Sigmoid colon (tissue), 7 donors: ENCODE measurements around the gene ATP6V0E2. TPM values are rescaled to one million over a fixed set of nuclear protein-coding genes. Genes with fewer than 3 reads are reported as not detected.
A peak's percentile ranks its signal among the peaks of the same experiment; 100 is the strongest.

Source experiments
- DNase-seq: peaks from one replicate; pipeline ENCODE4 v3.0.0-alpha.2; 2019
- H3K27ac ChIP-seq, 4 donors: fragments of 200-600 bp; sonication (generic); one replicate each; pipeline ENCODE4 v1.5.1; 2016 to 2019; ENCODE audit warnings: mild to moderate bottlenecking in 1 of 4
- H3K27me3 ChIP-seq, 3 donors: fragments of 200-600 bp; sonication (generic); one replicate each; pipeline ENCODE4 v1.5.1; 2019; ENCODE audit warnings: mild to moderate bottlenecking in 1 of 3
- H3K36me3 ChIP-seq, 4 donors: fragments of 200-600 bp; sonication (generic); one replicate each; pipeline ENCODE4 v1.5.1; 2016 to 2019
- H3K4me1 ChIP-seq, 4 donors: fragments of 200-600 bp; sonication (generic); one replicate each; pipeline ENCODE4 v1.5.1; 2017 to 2019
- H3K4me3 ChIP-seq, 4 donors: fragments of 200-600 bp; sonication (generic); one replicate each; pipeline ENCODE4 v1.5.1; 2017 to 2019; ENCODE audit warnings: mild to moderate bottlenecking in 2 of 4, moderate library complexity in 1 of 4
- H3K9me3 ChIP-seq, 4 donors: fragments of 200-600 bp in 3 of 4; sonication (generic) in 3 of 4; one replicate each; pipeline versions ENCODE4 v1.5.1 to v1.6.1; 2013 to 2019
- EP300 ChIP-seq, 4 donors: sonication (generic); formaldehyde crosslinking; IDR thresholded peaks; one replicate each; pipeline ENCODE4 v1.6.1; 2017; ENCODE audit warnings: antibody characterized with exemption in 4 of 4
- POLR2A ChIP-seq, 2 donors: fragments of 450-650 bp; IDR thresholded peaks; one replicate each; pipeline ENCODE4 v1.6.1; 2016; ENCODE audit warnings: antibody characterized with exemption in 2 of 2, mild to moderate bottlenecking in 2 of 2, moderate library complexity in 2 of 2
- POLR2AphosphoS5 ChIP-seq, 4 donors: sonication (generic); formaldehyde crosslinking; IDR thresholded peaks; one replicate each; pipeline ENCODE4 v1.6.1; 2017; ENCODE audit warnings: antibody characterized with exemption in 4 of 4
- WGBS, 2 donors: extraction: QIAGEN DNeasy Blood & Tissue Kit; methylation state at CpG; one replicate each; pipeline ENCODE4 v1.1.7; 2013; 5-methylcytosine and 5-hydroxymethylcytosine counted together
- intact Hi-C: fragments of 100-400 bp; cut with DNase I; formaldehyde crosslinking; loops from one replicate; pipeline ENCODE4 v1.15.1; 2023
- polyA plus RNA-seq, 3 donors: library from polyadenylated mRNA; stranded (reverse); fragments of 200-250 nt; gene quantifications; one replicate each; pipeline ENCODE4 v1.2.3, GENCODE V29; 2013
- total RNA-seq, 4 donors: library from RNA; depleted of rRNA; stranded (reverse); fragments of >200 nt; gene quantifications; one replicate each; pipeline ENCODE4 v1.1.0, GENCODE V29; 2016
- TF ChIP-seq, protein P1 (sequence below), 4 experiments: fragments of 450-650 bp in 3 of 4; fragments of 200-600 bp in 1 of 4; IDR thresholded peaks; one replicate each; pipeline ENCODE4 v1.5.1; 2016 to 2019; ENCODE audit warnings: antibody characterized with exemption in 4 of 4, mild to moderate bottlenecking in 3 of 4, moderate library complexity in 2 of 4
- donor health status: healthy with polysubstance abuse.
- donor health status: Bipolar disorder and iron deficiency.
- donor health status: healthy.

ATP6V0E2 gene
- total and polyA plus RNA-seq, 7 donors = 13.2 to 45.5 (median 27.1) TPM

DNA sequence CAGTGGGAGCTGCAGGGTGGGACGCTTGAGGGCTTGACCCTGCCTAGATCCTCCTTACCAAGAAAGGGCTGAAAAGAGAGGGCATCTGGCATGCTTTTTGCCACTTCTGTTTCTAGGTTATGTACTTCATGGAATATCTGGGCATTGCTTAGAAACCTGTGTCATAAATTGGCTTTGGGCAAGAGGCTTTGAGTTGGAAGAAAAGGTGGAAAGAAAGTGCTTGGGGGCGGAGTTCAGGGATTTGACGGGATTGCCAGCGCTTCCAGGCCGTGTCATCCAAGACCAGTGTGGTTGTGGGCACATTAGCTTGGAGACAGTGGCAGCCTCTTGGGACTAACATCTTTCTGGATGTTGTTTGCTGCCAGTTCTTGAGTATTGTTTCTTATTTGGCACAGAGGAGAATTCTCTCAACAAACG, 34.8 kb upstream of the ATP6V0E2 start:
- Histone ChIP-seq H3K27me3 (no peaks in the 10 kb centered on the region), H3K36me3 (no peaks in the 10 kb centered on the region), H3K9me3 (no peaks in the 10 kb centered on the region), H3K4me3 (peak overlapping the region; percentile 74 to 100 (median 96)), H3K27ac (peak overlapping the region; percentile 89 to 98 (median 98)), H3K4me1 (peaks cover 0 to 15% (median 9%) of the 10 kb centered on the region in 4 donors)
- DNase-seq = peak; percentile 54
- intact Hi-C loops = loop anchor here (1.0 to 2.0 kb wide), 2 partner anchors 34 to 68 kb away; partner anchors contain the start of gene ATP6V0E2
- 11 to 31% methylated on average over 6 of the region's 6 CpGs for WGBS, 2 donors
- TF ChIP-seq POLR2A (IDR thresholded peaks at IDR 0.05) = no peak
- TF ChIP-seq EP300 (IDR thresholded peaks at IDR 0.05) = no peak

DNA sequence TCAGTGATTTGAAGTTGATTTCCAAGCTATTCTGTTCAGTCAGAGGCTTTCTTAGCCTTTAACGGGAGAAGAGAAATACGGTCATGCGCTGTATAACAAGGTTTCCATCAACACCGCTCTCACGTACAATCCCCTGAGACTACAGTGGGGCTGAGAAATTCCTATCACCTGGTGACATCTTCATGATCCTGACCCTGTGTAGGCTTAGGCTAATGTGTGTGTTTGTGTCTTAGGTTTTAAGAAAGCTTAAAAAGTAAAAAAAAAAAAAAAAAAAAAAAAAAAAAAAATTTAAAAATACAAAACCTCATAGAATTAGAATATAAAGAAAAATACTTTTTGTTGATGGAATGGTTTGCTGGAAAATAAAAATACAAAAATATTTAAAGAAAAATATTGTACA, 33.8 kb upstream of the ATP6V0E2 start:
- Histone ChIP-seq H3K27me3 (no peaks in the 10 kb centered on the region), H3K4me1 (peaks cover 0 to 15% (median 9%) of the 10 kb centered on the region in 4 donors), H3K36me3 (no peaks in the 10 kb centered on the region), H3K27ac (no peak overlapping the region), H3K4me3 (no peak overlapping the region), H3K9me3 (no peaks in the 10 kb centered on the region)
- 97 to 98% methylated on average over 5 of the region's 5 CpGs for WGBS, 2 donors
- DNase-seq = peak; percentile 12
- intact Hi-C loops = loop anchor here (2.0 kb wide), 1 partner anchor 33 kb away; the partner anchor contains the start of gene ATP6V0E2
- TF ChIP-seq, protein P1, sequence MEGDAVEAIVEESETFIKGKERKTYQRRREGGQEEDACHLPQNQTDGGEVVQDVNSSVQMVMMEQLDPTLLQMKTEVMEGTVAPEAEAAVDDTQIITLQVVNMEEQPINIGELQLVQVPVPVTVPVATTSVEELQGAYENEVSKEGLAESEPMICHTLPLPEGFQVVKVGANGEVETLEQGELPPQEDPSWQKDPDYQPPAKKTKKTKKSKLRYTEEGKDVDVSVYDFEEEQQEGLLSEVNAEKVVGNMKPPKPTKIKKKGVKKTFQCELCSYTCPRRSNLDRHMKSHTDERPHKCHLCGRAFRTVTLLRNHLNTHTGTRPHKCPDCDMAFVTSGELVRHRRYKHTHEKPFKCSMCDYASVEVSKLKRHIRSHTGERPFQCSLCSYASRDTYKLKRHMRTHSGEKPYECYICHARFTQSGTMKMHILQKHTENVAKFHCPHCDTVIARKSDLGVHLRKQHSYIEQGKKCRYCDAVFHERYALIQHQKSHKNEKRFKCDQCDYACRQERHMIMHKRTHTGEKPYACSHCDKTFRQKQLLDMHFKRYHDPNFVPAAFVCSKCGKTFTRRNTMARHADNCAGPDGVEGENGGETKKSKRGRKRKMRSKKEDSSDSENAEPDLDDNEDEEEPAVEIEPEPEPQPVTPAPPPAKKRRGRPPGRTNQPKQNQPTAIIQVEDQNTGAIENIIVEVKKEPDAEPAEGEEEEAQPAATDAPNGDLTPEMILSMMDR (IDR thresholded peaks at IDR 0.05) = no peak
- TF ChIP-seq POLR2AphosphoS5 (IDR thresholded peaks at IDR 0.05) (no peak), EP300 (IDR thresholded peaks at IDR 0.05) (no peak)

DNA sequence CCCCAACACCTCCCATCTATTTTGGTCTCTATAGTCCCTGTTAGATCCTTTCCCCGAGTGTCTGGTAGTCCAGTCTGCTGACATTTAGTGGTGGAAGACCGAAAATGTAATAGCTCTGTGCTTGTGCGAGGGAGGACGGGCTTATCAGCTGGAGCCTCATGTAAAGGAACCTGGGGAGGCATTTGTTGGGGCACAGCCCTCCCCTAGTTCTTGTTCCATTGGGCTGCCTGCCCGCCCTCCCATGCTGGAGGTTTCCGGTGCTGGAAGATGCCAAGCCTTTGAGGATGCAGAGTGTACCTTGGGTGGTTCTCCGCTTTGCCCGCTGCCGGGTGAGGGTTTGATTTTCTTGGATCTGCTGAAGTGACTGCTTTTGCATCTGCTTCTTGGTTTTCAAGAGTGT, 30.2 kb upstream of the ATP6V0E2 start:
- TF ChIP-seq POLR2A (IDR thresholded peaks at IDR 0.05) (no peak), POLR2AphosphoS5 (IDR thresholded peaks at IDR 0.05) (no peak), EP300 (IDR thresholded peaks at IDR 0.05) (no peak)
- TF ChIP-seq, protein P1 (IDR thresholded peaks at IDR 0.05) = no peak
- H3K27ac ChIP-seq = no peak overlapping the region
- DNase-seq = peak; percentile 33
- no peaks in the 10 kb centered on the region for H3K27me3 ChIP-seq
- intact Hi-C loops = no loop called here
- peaks cover 0 to 30% (median 2%) of the 10 kb centered on the region in 4 donors for H3K36me3 ChIP-seq
- peaks cover 0 to 13% (median 5%) of the 10 kb centered on the region in 4 donors for H3K4me1 ChIP-seq
- WGBS, 2 donors = 95% methylated on average over 9 of the region's 9 CpGs
- H3K9me3 ChIP-seq = no peaks in the 10 kb centered on the region
- no peak overlapping the region for H3K4me3 ChIP-seq

DNA sequence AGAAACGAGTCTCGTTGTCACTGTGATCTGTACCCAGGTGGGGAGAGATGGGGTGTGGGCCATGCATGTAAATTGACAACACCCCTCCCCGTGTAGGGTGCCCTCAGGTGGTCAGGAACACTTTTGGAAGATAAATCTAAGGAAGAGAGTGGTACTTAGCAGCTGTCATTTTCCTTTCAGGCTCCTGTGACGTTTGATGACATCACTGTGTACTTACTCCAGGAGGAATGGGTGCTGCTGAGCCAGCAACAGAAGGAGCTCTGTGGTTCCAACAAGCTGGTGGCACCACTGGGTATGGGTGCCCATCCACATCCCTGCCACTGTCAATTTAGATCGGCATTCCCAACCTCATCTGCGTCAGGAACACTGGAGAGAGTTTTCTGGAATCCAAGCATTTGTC, 29.3 kb upstream of the ATP6V0E2 start:
- no peaks in the 10 kb centered on the region for H3K9me3 ChIP-seq
- H3K4me3 ChIP-seq = no peak overlapping the region
- peaks cover 0 to 39% (median 5%) of the 10 kb centered on the region in 4 donors for H3K36me3 ChIP-seq
- no peak for DNase-seq
- H3K27ac ChIP-seq = no peak overlapping the region
- peaks cover 0 to 4% (median 2%) of the 10 kb centered on the region in 4 donors for H3K4me1 ChIP-seq
- H3K27me3 ChIP-seq = no peaks in the 10 kb centered on the region
- TF ChIP-seq, protein P1 (IDR thresholded peaks at IDR 0.05) = no peak
- TF ChIP-seq EP300 (IDR thresholded peaks at IDR 0.05) (no peak), POLR2A (IDR thresholded peaks at IDR 0.05) (no peak), POLR2AphosphoS5 (IDR thresholded peaks at IDR 0.05) (no peak)
- intact Hi-C loops = no loop called here
- 51 to 68% methylated on average over 6 of the region's 6 CpGs for WGBS, 2 donors

DNA sequence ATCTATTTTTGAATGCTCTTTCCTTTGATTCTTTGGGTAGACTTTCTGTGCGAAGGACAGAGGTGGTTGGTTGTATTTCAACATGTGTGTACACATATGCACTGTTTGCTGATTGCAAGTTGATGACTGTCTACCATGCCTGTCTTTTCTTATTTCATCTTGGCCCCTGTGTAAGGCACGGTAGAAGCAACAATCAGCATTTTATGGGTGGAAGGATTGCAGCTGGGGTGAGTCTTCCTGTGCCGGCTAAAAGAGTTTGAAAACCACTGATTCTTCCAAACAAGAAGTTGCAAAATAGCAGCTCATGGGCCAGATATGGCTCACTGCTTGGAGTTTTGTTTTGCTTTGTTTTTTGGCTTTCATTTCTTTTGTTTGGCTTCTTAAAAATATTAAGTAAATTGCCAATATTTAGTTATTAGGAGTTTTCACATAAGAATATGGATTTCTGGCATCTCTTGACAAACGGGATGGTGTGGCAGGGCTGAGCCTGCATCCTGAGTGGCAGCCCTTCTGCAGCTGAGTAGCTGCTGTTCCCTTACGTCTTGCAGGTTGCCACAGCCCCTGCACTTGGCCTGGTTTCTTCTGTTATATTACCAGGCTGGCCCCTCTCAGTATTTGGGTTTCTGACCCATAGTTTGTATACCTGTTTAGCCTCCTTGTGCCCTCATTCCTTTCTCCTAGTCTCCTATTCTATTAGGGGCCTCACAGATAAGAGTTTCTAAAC, 28.4 kb upstream of the ATP6V0E2 start:
- no peak for TF ChIP-seq POLR2A (IDR thresholded peaks at IDR 0.05)
- Histone ChIP-seq H3K27ac (no peak overlapping the region), H3K4me1 (no peaks in the 10 kb centered on the region), H3K9me3 (no peaks in the 10 kb centered on the region), H3K4me3 (no peak overlapping the region), H3K27me3 (no peaks in the 10 kb centered on the region), H3K36me3 (peaks cover 4 to 47% (median 9%) of the 10 kb centered on the region in 4 donors)
- peak; percentile 55 for DNase-seq
- 65 to 87% methylated on average over 5 of the region's 5 CpGs for WGBS, 2 donors
- intact Hi-C loops = no loop called here
